Loucy (cell line): ENCODE data around the gene MEAK7.

Experiments used
- CTCF ChIP-seq: fragments of 200-600 bp; sonication (generic); conservative IDR thresholded peaks from 2 replicates; pipeline ENCODE4 v1.5.1; 2014; ENCODE audit warnings: mild to moderate bottlenecking, antibody characterized with exemption, low read length
- EZH2phosphoT487 ChIP-seq: fragments of 200-600 bp; IDR thresholded peaks from 2 replicates; pipeline ENCODE4 v1.6.1; 2018; ENCODE audit warnings: antibody characterized with exemption, mild to moderate bottlenecking, moderate library complexity, borderline replicate concordance

- TF ChIP-seq CTCF: no peak
- TF ChIP-seq EZH2phosphoT487: no peak
Observed at GRCh38 chr16:84513666-84514065, 9.2 kb upstream of the MEAK7 start.
